HG03095 (cell line): Measurements from ENCODE around the gene TMEM253.
A peak's percentile ranks its signal among the peaks of the same experiment; 100 is the strongest.

Experiments used
- ATAC-seq: cut with Tn5 transposase; IDR thresholded peaks from one replicate; pipeline ENCODE4 v1.9.1; 2021; ENCODE audit warnings: moderate library complexity; ENCODE audit not compliant: unreplicated experiment

The TMEM253 gene

DNA sequence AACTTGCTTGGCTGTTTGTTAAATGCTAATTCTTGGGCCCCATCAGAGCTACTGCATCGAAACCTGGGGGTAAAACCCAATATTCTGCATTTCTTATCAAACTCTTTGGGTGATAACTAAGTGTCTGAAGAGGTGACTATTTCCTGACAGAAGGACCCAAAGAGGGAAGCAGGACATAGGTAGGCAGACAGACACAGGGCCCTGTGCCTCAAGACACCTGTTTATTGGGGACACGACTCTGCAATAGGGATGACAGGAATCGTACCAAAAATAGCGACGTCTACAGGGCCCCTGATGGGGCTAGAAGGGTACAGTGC is 11.0 kb upstream of the TMEM253 start:
- ATAC-seq, result no peak

GRCh38 chr14:21090194-21090939 is 10.5 kb upstream of the TMEM253 start:
- ATAC-seq, result no peak

GRCh38 chr14:21090940-21091663 is 9.8 kb upstream of the TMEM253 start:
- ATAC-seq, result no peak

- no peak for ATAC-seq
Observed at GRCh38 chr14:21091821-21092272, 9.0 kb upstream of the TMEM253 start.

- peak; percentile 76 for ATAC-seq
Observed at GRCh38 chr14:21092273-21093011, 8.4 kb upstream of the TMEM253 start.

DNA sequence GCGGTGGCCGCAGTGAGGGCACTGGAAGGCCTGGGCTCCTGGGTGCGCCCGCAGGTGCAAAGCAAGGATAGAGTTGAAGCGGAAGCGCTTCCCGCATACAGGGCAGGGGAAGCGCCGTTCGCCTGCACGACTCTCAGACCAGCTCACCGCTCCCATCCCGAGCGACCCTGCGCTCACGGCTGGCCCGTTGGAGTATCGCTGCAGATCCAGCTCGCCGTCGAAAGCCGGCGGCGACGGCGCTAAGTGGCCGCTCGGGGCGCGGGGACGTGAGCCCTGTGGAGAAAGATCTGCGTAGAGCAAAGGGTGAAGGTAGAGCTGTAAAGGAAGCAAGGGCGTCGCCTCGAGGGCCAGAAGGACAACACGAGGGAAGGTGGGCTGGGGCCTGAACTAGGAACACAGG is 7.8 kb upstream of the TMEM253 start:
- ATAC-seq, result no peak

DNA sequence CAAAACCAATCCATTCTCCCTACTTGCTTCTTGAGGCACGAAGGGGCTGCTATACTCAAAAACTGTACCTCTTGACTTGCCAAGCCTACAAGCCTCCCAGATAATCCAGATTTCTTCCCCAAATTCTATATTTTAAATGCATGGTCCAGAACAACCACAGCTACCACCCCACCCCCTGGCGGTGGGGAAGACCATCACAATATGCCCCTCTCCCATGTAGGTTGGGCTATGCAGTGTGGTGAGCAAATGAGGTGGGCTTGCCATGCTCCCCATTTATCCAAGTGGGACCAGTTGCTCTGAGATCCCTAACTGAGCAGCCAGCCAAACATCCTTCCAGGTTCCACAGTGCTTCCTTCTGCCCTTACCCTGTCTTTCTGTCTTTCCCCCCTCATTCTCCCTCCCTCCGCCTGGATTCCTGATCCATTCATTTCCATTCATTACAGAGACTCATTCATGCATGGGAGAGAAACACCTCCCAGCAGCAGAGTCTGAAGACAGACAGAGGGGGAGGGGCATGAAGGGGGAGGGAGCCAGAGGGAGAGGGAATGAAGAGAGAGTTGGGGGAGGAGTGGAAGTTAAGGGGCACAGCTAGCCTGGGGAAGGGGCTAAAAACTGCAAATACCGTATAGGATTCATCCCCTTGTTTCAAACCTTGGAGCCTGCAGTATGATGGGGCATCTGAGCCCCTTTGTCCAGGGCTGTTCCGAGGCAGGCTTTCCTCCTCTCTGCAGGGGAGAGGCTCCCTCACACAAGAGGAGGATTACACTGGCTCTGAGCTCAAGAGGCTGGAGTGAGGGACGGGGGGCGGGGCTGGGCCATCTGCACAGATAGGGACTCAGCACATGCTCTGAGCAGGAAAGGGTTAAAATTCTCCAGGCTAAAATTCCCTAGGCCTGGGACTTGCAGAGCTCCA is 6.8 kb upstream of the TMEM253 start:
- ATAC-seq, result no peak

- ATAC-seq, result no peak
Observed at GRCh38 chr14:21095430-21096205, 5.2 kb upstream of the TMEM253 start.

DNA sequence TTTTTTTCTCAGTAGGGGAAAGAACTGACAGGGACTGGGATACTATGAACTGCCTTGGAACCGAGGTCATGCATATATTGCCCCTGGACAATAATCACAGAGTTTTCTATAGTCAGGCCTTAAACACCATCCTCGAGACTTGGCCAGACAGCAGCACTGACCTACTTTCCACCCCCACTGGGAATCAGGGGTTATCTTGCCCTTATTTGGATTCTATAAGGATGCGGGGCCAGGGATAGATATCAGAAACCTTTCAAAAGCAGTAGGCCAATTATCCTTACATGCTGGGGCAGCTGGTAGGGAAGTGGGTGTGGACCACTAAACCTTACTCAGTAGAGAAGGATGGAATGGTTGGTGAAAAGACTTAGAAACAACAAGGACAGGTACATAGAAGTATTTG is 4.4 kb upstream of the TMEM253 start:
- ATAC-seq, result no peak

DNA sequence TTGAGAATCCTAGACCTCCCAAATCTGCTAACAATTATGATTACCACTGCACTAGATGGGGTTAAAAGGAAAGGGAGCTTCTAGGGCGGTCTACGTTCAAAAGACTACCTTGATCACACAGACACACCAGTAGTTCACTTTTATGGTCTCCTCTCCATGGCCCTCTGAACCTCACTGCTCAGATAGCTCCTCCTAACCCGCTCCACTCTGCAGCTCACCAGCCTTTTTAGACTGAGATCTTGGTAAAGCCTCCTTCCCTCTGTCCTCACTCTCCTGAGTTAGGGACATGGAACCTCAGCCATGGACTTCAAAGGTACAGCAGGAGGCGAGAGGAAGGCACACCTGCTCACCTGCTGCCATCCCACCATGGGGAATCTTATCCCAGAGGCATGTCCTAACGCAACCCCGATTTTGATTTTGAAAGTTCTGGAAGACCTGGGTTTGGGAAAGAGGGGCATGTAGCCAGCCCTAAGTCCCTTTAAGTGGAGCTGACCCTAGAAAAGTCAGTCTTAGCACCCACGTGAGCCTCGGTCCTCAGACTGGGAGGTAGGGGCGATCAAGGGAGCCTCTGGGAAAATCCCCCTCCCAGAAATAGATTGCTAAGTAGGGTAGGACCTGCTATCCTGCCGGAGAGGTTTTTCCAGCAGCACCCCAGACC is 3.8 kb upstream of the TMEM253 start:
- no peak for ATAC-seq

DNA sequence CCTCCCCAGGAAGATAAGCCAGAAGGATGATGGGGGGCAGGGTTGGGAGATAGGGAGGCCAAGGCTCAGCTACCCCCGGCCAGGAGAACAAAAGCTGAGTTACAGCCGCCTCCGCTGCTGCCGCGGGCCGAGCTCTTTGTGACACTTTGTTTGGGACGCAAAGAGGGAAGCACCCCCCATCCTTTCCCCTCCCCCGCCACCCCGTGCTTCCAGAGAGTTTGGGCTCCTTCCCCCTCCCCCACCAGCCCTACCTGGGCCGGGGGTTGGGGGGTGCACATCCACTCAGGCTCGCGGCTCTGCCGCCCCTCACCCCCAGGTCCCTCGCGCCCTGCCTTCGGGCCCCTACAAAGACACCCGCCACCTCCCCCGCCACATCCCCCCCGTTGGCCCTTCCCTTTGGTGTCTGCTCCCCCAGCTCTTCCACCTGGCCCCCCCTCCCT is 3.2 kb upstream of the TMEM253 start:
- no peak for ATAC-seq

DNA sequence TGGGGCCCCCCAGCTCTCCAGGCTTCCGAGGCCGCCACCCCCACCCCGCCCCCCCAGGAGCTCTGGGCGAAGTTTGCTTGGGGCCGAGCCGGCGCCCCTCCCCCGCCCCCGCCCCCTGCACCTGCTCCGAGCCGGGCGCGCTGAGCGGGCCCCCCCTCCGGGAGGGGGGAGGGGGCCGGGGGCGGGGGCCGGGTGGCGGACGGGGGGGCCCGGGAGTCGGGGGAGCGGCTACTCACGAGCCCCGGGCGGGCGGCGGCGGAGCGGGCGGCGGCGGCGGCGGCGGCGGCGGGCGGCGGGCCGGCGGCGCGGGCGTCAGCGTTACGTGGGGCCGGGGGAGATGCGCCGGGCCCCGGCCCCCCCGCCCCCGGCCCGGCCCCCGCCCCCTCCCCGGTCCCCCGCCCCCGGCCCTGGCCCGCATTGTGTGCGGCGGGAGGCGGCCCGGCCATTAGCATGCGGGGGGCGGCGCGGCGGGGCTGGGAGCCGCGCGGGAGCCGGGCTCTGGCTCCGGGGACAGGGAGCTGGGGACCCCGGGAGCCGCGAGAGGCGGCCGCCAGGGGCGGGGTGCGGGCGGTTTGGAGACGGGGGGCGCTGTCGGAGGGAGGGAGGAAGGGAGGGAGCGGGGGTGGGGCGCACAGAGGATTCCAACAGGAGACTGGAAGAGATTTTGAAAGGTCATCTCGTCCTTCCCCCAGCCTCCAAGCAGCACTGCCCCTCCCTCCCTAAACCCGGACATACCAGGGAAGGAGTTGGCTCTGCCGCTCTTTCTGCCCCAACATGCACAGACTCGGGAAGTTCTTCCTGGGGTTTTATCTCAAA is 2.6 kb upstream of the TMEM253 start, which contains the start of gene ZNF219:
TSS of gene ZNF219 (minus strand) at position 580 of the 816 bp plus-strand sequence. CDS start 5,064 bp downstream, outside the sequence.
- ATAC-seq, result no peak

DNA sequence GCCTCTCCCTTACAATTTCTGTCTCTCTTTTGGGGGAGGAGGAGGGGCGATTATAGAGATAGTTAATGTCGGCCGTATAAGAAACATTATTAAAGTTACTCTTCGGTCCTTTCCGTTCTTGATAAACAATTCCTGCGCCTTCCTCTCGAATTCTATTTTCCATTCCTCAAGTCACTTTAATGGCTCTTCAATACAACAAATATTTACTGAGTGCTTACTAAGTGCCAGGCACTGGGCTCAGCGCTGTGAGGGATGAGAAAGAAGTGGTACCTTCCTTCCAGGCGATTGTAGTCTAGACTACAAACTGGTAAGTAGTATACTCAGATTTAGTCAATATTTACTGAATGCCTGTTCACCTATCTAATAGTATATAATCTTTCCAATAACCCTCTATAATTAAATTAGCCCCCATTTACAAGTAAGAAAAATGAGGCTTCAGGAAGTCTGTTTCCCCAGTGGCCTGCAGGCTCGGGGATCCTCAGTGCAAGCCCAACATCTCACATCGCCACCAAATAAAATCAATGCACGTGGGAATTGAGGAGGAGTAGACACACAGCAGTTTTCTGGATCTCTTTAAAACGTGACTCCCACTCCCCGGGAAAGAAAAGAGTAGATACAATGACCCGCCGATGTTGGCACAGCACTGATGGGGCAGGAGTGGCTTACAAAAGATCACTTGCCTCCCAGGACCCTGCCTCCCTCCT is 1.8 kb upstream of the TMEM253 start:
- ATAC-seq, result no peak

DNA sequence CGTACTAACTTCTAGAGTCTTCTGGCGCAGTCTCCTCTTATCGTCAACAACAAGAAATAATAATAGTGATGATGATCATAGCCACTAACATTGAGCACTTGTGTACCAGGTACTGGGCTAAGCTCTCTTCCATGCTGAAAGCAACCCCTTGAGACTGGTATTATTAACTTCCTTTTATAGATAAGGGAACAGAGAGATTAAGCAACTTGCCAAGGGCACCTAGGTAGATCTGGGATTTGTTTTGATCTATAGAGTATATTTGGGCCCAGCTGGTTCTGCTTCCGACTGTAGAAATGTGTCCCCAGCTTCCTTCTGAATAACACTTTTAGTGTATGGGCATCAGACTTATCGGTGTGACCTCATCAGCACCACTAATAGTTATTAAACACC is 1.3 kb upstream of the TMEM253 start:
- no peak for ATAC-seq

GRCh38 chr14:21101802-21102413 is 1.0 kb downstream of the TMEM253 start:
- no peak for ATAC-seq

GRCh38 chr14:21102521-21103410 is 1.9 kb downstream of the TMEM253 start:
- no peak for ATAC-seq

DNA sequence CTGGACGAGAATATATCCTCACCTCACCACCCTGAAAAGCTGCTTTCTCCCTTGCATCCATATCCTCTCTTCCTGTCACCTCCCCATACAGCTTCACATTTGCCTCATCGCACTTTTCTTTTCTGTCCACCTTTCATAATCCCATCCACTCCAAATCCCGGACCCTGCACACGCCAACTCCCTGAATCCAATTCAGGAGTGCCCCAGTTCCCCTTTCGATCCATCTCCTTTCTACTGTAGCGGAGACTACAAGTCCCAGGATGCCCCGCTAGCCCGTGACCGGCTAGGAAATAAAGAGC is 2.5 kb downstream of the TMEM253 start:
- no peak for ATAC-seq
